ENCODE results near the gene MYBBP1A. TPM values are rescaled to one million over a fixed set of nuclear protein-coding genes. Genes with fewer than 3 reads are reported as not detected.

MYBBP1A gene
- total RNA-seq, 1 experiment from 2014 or later = 130 TPM

DNA sequence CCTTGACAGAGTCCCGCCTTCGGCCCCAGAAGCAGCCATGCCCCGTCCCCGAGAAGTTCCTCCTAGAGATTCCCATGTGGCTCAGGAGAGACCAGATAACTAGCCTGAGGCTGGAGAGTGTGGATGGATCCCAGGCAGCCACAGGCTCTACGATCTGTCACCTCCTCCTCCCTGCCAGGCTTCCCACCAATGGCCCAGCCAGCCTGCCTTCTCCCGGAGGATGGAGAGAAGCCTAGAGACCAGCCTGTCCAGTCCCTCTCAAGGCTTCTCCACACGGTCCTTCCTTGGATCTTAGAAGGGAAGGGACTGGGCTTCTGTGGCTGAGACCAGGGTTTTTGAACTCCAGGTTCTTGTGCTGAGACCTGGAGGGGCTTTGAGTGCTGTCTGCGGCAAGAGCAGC is 27.5 kb upstream of the MYBBP1A start (continued):
- TF ChIP-seq ZNF274 (IDR thresholded peaks at IDR 0.05; ENCODE audit: low read depth, low read length) (no peak), FOSL1 (IDR thresholded peaks at IDR 0.05; ENCODE audit: low read depth) (no peak), CBX3 (IDR thresholded peaks at IDR 0.05; ENCODE audit: low read depth) (no peak)
- TF ChIP-seq, protein P1, sequence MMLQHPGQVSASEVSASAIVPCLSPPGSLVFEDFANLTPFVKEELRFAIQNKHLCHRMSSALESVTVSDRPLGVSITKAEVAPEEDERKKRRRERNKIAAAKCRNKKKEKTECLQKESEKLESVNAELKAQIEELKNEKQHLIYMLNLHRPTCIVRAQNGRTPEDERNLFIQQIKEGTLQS (IDR thresholded peaks at IDR 0.05) = no peak

DNA sequence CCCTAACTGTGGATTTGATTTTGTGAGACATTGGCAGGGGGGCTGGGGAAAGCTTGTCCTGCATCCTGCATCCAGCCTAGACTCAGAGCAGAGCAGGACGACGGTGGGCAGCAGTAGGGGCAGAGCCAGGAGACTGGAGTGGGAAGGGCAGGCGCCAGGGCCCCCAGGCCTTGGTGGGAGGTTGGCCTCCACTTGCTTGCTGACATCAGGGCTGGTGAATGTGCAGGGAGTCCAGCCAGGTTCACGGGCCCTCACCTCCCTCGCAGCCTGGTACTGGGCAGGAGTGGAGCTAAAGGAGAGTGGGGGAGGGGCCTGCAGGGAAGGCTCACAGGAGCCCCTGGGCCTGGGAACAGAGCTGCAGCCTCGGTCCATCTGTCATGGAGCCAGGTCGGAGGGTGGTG is 26.9 kb upstream of the MYBBP1A start:
- Histone ChIP-seq H3K9ac (ENCODE audit: low read length) (no peak overlapping the region), H3K27me3 (ENCODE audit: insufficient read depth, low read length) (peaks cover 5% of the 10 kb centered on the region; the same call in 1 of the 2 replicates), H2AFZ (ENCODE audit: low read depth, low read length, poor library complexity, severe bottlenecking) (no peak overlapping the region), H3K9me2 (ENCODE audit: insufficient read depth) (no peaks in the 10 kb centered on the region), H3K4me3 (replicated peaks in 1 of 2; ENCODE audit: low read depth in 1 of 2, low read length in 2 of 2) (no peak overlapping the region), H3K27ac (ENCODE audit: low read depth, low read length) (no peak overlapping the region), H3K79me2 (ENCODE audit: insufficient read depth, low read length) (no peaks in the 10 kb centered on the region), H3K36me3 (ENCODE audit: control insufficient read depth in 1 of 2, insufficient read depth in 2 of 2, low read length in 2 of 2) (no peaks in the 10 kb centered on the region), H3K4me2 (ENCODE audit: low read length) (no peak overlapping the region), H4K20me1 (ENCODE audit: insufficient read depth) (no peaks in the 10 kb centered on the region), H3K4me1 (ENCODE audit: control insufficient read depth in 1 of 2, insufficient read depth in 2 of 2, low read length in 2 of 2) (peaks cover 5 to 23% of the 10 kb centered on the region in 2 experiments; a peak in 3 of 4 replicates), H3K9me3 (ENCODE audit: control insufficient read depth in 1 of 2, insufficient read depth in 1 of 2, low read depth in 1 of 2, low read length in 2 of 2) (no peaks in the 10 kb centered on the region)
- POLR2A ChIA-PET = no interaction called here
- no TSS peak for BruUV-seq (replicated peaks)
- no peak for ATAC-seq
- DNase-seq (ENCODE audit: low read depth, low spot score) = no peak
- RAD21 ChIA-PET (ENCODE audit: low non-redundant PET in 1 of 2, low total read pairs in 2 of 2, uncharacterized antibody in 2 of 2, unreplicated experiment in 2 of 2) = no interaction called here
- intact Hi-C loops (cut with micrococcal nuclease) = no loop called here
- CTCF ChIA-PET = interaction anchor here (0.6 kb wide), 1 partner anchor 17 kb away, joined by 3 read pairs; no protein-coding TSS in a partner anchor
- TF ChIP-seq, protein P2, sequence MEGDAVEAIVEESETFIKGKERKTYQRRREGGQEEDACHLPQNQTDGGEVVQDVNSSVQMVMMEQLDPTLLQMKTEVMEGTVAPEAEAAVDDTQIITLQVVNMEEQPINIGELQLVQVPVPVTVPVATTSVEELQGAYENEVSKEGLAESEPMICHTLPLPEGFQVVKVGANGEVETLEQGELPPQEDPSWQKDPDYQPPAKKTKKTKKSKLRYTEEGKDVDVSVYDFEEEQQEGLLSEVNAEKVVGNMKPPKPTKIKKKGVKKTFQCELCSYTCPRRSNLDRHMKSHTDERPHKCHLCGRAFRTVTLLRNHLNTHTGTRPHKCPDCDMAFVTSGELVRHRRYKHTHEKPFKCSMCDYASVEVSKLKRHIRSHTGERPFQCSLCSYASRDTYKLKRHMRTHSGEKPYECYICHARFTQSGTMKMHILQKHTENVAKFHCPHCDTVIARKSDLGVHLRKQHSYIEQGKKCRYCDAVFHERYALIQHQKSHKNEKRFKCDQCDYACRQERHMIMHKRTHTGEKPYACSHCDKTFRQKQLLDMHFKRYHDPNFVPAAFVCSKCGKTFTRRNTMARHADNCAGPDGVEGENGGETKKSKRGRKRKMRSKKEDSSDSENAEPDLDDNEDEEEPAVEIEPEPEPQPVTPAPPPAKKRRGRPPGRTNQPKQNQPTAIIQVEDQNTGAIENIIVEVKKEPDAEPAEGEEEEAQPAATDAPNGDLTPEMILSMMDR (IDR thresholded peaks at IDR 0.05 in 2 of 3, conservative IDR thresholded peaks at IDR 0.05 in 1 of 3; ENCODE audit: borderline replicate concordance in 1 of 3, insufficient read depth in 1 of 3, low read depth in 2 of 3, low read length in 2 of 3) = no peak
- TF ChIP-seq, protein P3, sequence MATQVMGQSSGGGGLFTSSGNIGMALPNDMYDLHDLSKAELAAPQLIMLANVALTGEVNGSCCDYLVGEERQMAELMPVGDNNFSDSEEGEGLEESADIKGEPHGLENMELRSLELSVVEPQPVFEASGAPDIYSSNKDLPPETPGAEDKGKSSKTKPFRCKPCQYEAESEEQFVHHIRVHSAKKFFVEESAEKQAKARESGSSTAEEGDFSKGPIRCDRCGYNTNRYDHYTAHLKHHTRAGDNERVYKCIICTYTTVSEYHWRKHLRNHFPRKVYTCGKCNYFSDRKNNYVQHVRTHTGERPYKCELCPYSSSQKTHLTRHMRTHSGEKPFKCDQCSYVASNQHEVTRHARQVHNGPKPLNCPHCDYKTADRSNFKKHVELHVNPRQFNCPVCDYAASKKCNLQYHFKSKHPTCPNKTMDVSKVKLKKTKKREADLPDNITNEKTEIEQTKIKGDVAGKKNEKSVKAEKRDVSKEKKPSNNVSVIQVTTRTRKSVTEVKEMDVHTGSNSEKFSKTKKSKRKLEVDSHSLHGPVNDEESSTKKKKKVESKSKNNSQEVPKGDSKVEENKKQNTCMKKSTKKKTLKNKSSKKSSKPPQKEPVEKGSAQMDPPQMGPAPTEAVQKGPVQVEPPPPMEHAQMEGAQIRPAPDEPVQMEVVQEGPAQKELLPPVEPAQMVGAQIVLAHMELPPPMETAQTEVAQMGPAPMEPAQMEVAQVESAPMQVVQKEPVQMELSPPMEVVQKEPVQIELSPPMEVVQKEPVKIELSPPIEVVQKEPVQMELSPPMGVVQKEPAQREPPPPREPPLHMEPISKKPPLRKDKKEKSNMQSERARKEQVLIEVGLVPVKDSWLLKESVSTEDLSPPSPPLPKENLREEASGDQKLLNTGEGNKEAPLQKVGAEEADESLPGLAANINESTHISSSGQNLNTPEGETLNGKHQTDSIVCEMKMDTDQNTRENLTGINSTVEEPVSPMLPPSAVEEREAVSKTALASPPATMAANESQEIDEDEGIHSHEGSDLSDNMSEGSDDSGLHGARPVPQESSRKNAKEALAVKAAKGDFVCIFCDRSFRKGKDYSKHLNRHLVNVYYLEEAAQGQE (IDR thresholded peaks at IDR 0.05; ENCODE audit: low read depth) = no peak
- TF ChIP-seq EZH2phosphoT487 (IDR thresholded peaks at IDR 0.05; ENCODE audit: borderline replicate concordance) (no peak), SP1 (IDR thresholded peaks at IDR 0.05; ENCODE audit: low read depth) (no peak), FOSL1 (IDR thresholded peaks at IDR 0.05; ENCODE audit: low read depth) (no peak), POLR2AphosphoS5 (IDR thresholded peaks at IDR 0.05; ENCODE audit: low read depth, low read length) (no peak), CEBPB (IDR thresholded peaks at IDR 0.05; ENCODE audit: low read depth) (no peak), ELF1 (IDR thresholded peaks at IDR 0.05; ENCODE audit: borderline replicate concordance, low read depth) (no peak), ZNF274 (IDR thresholded peaks at IDR 0.05; ENCODE audit: low read depth, low read length) (no peak), YY1 (IDR thresholded peaks at IDR 0.05; ENCODE audit: extremely low read depth, insufficient replicate concordance, low read depth, low read length) (no peak), SRF (IDR thresholded peaks at IDR 0.05; ENCODE audit: low read depth) (no peak), EGR1 (IDR thresholded peaks at IDR 0.05; ENCODE audit: low read depth) (no peak), EZH2 (IDR thresholded peaks at IDR 0.05) (no peak), CBX3 (IDR thresholded peaks at IDR 0.05; ENCODE audit: low read depth) (no peak), TCF7L2 (IDR thresholded peaks at IDR 0.05; ENCODE audit: borderline replicate concordance, extremely low read depth, insufficient read depth, insufficient read length) (no peak)
- TF ChIP-seq, protein P4, sequence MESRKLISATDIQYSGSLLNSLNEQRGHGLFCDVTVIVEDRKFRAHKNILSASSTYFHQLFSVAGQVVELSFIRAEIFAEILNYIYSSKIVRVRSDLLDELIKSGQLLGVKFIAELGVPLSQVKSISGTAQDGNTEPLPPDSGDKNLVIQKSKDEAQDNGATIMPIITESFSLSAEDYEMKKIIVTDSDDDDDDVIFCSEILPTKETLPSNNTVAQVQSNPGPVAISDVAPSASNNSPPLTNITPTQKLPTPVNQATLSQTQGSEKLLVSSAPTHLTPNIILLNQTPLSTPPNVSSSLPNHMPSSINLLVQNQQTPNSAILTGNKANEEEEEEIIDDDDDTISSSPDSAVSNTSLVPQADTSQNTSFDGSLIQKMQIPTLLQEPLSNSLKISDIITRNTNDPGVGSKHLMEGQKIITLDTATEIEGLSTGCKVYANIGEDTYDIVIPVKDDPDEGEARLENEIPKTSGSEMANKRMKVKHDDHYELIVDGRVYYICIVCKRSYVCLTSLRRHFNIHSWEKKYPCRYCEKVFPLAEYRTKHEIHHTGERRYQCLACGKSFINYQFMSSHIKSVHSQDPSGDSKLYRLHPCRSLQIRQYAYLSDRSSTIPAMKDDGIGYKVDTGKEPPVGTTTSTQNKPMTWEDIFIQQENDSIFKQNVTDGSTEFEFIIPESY (IDR thresholded peaks at IDR 0.05; ENCODE audit: extremely low read depth, insufficient replicate concordance, low read length) = no peak
- TF ChIP-seq, protein P1 (IDR thresholded peaks at IDR 0.05) = no peak
